GM12864 (cell line): ENCODE results near the gene BUD23.
"Not testable (repeated sequence)": the region's sequence is repeated elsewhere in the genome, so short reads cannot be mapped to it uniquely, and the experiment has no call there.

Experiments used
- DNase-seq: peaks from one replicate; pipeline ENCODE4 v3.0.0-alpha.2; 2011; ENCODE audit warnings: low read depth
- H3K4me3 ChIP-seq: 2 replicates; pipeline ENCODE4 v1.5.1; 2011; ENCODE audit warnings: mild to moderate bottlenecking, low read depth, low read length, control low read depth
- CTCF ChIP-seq: IDR thresholded peaks from 2 replicates; pipeline ENCODE4 v1.5.1; 2011; ENCODE audit warnings: low read depth, mild to moderate bottlenecking, moderate library complexity, low read length, control low read depth, inconsistent platforms; ENCODE audit errors: missing control alignments

Gene BUD23

GRCh38 chr7:73717025-73717807 is 33.8 kb downstream of the BUD23 start:
- no peak overlapping the region for H3K4me3 ChIP-seq
- no peak for TF ChIP-seq CTCF

GRCh38 chr7:73717991-73718405 is 34.6 kb downstream of the BUD23 start:
- no peak for DNase-seq
- H3K4me3 ChIP-seq, result no peak overlapping the region; the same call in 1 of the 2 replicates

More at GRCh38 chr7:73717025-73717807, 33.8 kb downstream of the BUD23 start:
- DNase-seq, result no peak

GRCh38 chr7:73718438-73718881 is 35.1 kb downstream of the BUD23 start:
- no peak for TF ChIP-seq CTCF
- no peak for DNase-seq
- H3K4me3 ChIP-seq, result peak overlapping the region; percentile 66

More at GRCh38 chr7:73717991-73718405, 34.6 kb downstream of the BUD23 start:
- TF ChIP-seq CTCF, result no peak

GRCh38 chr7:73718905-73719805 is 35.8 kb downstream of the BUD23 start, which contains the start of gene STX1A:
TSS of gene STX1A (minus strand) at chr7:73719669. CDS start at chr7:73719631, 38 bp downstream.
- no peak for DNase-seq
- H3K4me3 ChIP-seq, result peak within 1 kb of the TSS; percentile 66
- TF ChIP-seq CTCF, result no peak

- no peak for TF ChIP-seq CTCF
- peak overlapping the region; percentile 35; the same call in 1 of the 2 replicates for H3K4me3 ChIP-seq
- no peak for DNase-seq
Measured at GRCh38 chr7:73719806-73720169, 36.4 kb downstream of the BUD23 start.

- not testable (repeated sequence) for H3K4me3 ChIP-seq, DNase-seq
Measured at GRCh38 chr7:73720443-73720842, 37.0 kb downstream of the BUD23 start.

- no peak for TF ChIP-seq CTCF
- H3K4me3 ChIP-seq, result no peak overlapping the region
- DNase-seq, result no peak
Measured at GRCh38 chr7:73721377-73721817, 38.0 kb downstream of the BUD23 start.

GRCh38 chr7:73722182-73722581 is 38.8 kb downstream of the BUD23 start:
- DNase-seq, H3K4me3 ChIP-seq: not testable (repeated sequence)
